ENCODE measurements around the gene RBM26.
"Not testable (repeated sequence)": the region's sequence is repeated elsewhere in the genome, so short reads cannot be mapped to it uniquely, and the experiment has no call there.

RBM26 gene

DNA sequence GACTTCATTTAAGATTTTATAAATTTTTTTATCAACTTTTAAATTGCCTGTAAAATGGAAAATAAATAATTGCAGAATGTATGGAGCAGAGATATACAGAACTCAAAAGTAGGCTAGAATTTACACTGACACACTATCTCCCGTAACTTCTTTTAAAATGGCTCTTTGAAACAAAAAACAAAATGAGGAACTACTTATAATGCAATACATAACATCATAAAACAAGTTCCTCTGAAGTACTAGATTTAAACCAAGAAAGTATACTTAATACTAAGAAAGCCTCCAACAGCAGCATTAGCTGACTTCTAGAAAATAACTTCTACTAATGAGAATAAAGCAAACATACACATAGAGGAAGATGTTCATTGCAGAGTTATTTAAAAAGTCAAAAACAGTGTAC is 17.0 kb downstream of the RBM26 start:
- in situ Hi-C loops (cut with MboI; ENCODE audit: low sequenced_read_pairs) = no loop called here

DNA sequence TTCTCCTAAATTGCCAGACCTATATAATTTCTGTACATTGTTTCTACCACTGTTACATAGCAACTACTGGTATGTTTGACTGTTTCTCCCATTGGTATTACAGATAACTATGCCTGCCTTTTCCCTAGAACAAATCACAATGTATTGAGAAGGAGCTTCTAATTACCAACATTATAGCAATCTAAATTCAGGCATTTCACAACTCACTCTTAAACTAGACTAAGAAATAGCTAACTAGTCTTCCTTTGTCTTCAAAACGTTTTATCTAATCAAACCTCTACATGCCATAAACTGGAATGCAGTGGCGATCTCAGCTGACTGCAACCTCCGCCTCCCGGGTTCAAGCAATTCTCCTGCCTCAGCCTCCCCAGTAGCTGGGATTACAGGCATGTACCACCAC is 18.2 kb downstream of the RBM26 start:
- in situ Hi-C loops (cut with MboI; ENCODE audit: low sequenced_read_pairs) = no loop called here

DNA sequence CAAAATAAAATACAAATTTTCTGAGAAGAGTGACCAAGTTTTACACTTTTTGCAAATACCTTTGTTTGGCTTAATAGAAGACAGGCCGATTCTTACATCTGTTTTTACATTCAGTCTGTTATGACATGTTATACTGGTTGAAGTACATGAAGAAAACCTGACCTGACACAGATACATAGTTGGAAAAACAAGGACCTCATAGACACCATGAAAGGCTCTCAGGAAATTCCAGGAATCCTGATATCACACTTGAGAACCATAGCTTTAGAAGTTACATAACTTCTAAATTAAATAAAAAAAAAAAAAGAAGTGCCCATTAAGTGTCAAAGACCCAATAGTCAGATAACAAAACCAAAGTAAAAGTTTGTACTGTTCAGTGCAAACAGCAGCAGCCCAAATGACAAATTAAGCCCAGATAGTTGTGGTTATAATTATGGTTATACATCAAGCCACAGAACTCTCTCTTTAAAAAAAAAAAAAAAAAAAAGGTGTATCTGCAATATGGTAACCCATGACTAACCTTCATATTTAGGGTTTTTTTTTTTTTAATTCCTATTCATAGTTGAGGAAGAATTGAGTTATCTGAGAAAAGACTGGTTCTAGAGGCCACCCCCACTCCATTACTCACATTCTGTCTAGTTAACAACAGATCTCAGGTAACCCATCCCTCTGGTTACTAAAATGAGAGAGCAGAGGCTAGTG is 19.8 kb downstream of the RBM26 start:
- in situ Hi-C loops (cut with MboI; ENCODE audit: low sequenced_read_pairs) = no loop called here

DNA sequence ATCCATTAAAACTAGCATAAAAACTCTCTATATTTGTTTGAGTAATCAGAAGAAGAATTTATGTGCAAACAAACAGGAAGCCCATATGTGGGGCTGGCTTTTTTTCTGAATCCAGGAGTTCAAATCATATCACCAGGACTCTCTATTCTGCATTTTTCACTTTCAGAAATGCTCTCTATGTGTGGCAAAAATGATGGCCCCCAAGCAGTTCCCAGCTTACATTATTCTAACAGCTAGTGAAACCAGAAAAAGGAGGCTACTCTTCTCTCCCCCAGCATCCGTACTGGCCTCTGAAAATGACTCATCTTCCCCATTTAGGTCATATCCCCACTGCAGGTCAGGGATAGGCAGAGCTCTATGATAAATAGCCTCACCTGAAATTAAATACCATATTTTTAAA is 20.4 kb downstream of the RBM26 start:
- in situ Hi-C loops (cut with MboI; ENCODE audit: low sequenced_read_pairs) = no loop called here

DNA sequence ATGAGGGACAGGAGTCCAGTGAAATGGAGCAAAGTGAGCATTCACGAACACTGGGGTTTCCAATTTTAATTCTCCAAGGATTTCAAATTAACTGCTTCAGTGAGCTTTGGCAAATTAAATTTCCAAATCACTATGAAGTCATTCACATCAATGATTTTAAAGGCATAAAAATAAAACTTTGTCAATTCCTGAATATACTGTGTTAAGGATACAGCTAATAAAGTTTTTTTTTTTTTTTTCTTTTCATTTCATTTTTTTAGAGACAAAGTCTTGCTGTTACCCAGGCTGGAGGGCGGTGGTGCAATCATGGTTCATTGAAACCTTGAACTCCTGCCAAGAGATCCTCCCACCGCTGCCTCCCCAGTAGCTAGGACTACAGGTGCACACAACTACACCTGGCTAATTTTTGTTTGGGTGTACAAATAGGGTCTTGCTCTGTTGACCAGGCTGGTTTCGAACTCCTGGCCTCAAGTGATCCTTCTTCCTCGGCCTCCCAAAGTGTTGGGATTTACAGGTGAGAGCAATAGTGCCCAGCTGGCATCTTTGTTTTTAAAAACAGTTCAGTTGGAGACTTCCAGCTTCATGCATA is 21.9 kb downstream of the RBM26 start:
- in situ Hi-C loops (cut with MboI; ENCODE audit: low sequenced_read_pairs) = no loop called here

DNA sequence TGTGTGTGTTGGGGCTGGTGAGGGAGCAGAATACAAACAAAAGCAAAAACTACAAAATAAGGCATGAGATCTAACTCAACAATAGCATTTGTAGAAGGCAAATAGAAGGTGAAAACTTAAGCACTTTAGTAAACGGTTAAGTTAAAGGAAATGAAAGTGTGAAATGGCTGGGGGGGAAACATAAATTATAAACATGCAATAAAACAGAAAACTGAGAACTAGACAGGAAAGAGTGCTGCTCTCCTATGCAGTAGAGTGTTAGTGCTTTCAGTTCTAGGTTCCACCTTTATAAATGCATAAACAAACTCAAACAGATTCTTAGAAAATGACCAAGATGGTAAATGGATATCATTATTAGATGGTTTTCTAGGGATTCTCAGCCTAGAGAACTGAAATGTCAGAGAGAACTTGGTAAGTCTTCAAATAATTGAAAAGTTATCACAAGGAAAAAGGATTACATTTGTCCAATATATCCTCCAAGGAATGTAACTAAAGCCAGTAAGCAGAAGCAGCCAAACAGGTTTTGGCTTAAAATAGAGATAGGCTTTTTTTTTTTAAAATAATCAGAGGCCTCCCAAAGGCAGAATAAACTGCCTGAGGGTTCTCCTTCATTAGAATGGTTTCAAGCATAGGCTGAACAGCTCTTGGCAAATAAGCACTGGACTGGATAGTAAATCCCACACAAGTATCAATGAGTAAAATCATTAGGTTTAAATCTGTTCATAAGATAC is 23.3 kb downstream of the RBM26 start:
- in situ Hi-C loops (cut with MboI; ENCODE audit: low sequenced_read_pairs) = no loop called here

DNA sequence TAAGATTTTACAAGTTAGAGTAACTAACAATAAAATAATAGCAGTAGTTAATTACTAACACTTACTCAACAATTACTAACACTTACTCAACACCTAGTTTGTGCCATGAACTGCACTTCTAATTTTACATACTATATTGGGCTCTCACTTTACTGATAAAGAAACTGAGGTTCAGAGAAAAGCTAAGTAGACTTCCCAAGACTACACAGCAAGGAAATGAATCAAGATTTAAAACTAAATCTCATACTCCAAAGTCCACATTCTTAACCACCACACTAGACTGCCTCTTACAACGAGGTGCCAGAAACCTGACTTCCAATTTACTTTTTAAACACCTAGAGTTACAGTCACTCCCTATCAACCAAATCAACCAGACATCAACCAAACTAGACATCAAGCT is 25.1 kb downstream of the RBM26 start:
- in situ Hi-C loops (cut with MboI; ENCODE audit: low sequenced_read_pairs) = no loop called here

DNA sequence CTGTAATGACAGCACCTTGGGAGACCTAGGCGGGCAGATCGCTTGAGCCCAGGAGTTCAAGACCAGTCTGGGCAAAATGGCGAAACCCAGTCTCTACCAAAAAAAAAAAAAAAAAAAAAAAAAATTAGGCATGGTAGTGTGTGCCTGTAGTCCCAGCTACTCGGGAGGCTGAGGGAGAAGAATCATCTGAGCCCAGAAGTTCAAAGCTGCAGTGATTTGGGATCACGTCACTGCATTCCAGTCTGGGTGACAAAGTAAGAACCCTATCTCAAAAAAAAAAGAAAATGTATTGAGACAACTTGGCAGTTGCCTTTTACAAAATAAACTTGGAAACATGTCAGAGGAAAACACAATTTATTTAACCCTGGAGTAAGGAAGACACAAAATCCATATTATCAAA is 26.8 kb downstream of the RBM26 start:
- in situ Hi-C loops (cut with MboI; ENCODE audit: low sequenced_read_pairs) = no loop called here

DNA sequence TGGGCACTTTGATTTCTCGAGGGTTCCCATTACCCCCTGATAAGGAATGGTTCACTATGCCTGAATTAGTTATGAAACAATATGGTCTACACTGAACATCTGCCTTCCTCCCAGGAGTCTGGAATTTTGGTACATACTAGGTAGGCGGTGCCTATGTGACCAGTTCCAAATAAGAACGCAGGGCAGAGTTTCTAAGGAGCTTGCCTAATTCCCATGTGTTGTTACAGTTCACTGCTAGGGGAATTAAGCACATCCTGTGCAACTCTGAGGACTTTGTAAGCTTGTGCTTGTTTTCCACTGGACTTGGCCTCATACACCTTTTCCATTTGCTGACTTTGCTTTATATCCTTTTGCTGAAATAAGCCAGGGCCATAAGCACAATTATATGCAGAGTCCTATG is 29.2 kb downstream of the RBM26 start:
- in situ Hi-C loops (cut with MboI; ENCODE audit: low sequenced_read_pairs) = no loop called here

DNA sequence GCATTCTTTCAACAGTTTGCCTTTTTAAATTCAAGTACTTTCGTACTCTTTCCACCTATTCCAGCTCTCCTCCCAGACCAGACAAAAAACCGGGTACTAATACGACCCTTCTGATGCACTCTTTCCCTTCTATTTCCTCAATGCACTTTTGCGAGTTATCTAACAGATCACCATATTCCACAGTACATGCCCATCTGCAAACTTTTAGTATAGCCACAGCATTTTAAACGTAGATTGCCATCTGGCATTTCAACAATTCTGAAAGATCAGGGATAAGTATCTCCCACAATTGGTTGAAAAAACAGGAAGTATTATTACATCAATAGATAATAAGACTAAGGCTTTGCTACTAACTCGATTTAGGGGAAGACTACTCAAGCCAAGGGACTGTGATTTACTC is 31.5 kb downstream of the RBM26 start:
- in situ Hi-C loops (cut with MboI; ENCODE audit: low sequenced_read_pairs) = no loop called here

DNA sequence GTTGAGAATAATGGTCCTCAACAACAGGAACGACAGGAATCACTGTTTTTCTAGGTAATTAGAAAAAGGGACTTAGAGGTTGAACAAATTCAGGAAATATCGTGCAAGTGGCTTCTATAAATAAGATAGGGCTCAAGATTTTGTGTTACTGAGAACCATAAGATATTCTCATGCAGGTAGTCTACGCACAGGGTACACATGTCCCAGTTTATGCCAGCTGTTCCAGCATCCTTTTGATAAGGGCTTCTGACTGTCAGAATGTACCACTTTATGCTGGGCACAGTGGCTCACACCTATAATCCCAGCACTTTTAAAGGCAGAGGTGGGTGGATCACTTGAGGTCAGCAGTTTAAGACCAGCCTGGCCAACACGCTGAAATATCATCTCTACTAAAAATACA is 32.1 kb downstream of the RBM26 start:
- in situ Hi-C loops (cut with MboI; ENCODE audit: low sequenced_read_pairs) = no loop called here

DNA sequence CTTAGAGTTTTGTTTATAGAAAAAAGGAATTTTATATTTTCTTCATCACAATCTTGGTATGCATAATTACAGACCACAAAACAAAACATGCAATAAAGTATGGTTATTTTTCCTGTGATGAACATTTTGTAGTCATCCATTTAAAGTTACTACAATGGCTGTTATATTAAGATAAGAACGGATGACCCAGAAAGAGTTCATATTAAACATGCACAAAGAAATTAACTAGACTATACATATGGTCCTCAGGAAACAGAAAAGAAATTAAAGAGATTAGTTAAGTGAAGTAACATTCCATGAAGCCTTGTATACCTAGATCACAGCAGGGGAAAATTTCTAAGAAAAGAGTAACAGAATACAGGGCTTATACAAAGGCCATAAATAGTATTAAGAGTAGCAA is 36.8 kb downstream of the RBM26 start:
- in situ Hi-C loops (cut with MboI; ENCODE audit: low sequenced_read_pairs) = no loop called here

DNA sequence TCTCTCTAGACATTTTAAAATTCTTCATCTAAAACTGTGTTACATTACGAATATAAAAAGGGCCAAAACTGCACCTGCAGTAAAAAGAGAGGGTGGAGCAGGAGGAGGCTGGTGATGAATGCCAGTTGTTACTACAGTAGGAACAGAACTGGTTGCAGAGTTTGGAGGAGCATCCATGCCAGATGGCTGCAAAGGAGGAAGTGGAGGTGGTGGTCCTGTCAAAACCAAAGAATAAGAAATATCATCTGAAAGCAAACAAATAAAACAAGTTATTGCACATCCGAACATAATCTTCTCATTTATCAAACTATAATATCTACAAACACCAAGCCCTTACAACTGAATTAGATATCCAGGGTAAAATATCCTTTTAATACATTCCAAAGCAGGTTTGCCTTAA is 40.1 kb downstream of the RBM26 start:
- in situ Hi-C loops (cut with MboI; ENCODE audit: low sequenced_read_pairs) = no loop called here

DNA sequence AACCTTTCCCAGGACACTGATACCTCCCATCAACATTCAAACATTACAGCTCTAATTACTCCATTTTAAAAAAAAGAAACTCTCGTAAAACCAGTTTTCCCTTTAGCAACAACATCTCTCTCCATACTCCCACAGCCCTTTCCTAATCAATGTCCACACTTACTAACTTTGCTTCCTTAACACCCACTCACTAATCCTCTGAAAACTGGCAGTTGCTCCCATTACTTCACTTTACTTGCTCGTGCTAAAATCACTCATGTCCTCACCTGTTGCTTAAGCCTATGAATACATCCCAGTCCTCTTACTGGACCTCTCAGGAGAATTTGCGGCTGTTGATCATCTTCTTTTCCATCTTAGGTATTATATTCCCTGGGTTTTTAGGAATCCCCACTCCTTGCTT is 44.8 kb downstream of the RBM26 start:
- in situ Hi-C loops (cut with MboI; ENCODE audit: low sequenced_read_pairs) = no loop called here

DNA sequence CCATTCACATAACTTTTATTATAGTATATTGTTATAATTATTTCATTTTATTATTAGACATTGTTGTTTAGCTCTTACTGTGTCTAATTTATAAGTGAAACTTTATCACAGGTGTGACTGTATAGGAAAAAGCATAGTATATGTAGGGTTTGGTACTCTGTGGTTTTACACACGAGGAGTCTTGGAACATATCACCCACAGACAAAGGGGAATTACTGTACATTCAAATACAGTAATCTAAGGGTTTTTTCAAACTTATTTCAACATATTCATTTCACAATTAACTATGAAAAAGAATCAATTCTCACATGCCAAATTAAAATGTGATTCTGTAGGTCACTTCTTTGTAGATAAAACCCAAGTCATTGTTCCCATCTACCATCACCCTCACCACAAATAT is 46.0 kb downstream of the RBM26 start:
- in situ Hi-C loops (cut with MboI; ENCODE audit: low sequenced_read_pairs) = no loop called here

DNA sequence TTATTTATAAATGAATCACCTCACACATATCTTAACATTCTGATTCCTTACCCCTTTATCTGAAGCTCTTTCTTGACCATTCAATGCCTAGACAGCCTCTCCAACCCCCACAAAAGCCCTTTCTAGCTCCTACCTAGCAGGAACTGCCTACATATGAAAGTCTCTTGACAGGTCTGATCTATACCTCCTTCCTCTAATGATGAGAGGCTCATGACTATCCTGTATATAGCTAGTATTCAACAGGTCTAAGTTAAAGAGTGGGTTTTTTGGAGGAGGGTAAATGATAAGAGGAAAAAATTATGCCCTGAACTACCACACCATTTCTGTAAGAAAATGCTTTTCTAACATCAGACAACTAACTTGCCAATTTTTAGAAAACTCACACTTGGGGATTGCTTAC is 47.0 kb downstream of the RBM26 start:
- in situ Hi-C loops (cut with MboI; ENCODE audit: low sequenced_read_pairs) = no loop called here

DNA sequence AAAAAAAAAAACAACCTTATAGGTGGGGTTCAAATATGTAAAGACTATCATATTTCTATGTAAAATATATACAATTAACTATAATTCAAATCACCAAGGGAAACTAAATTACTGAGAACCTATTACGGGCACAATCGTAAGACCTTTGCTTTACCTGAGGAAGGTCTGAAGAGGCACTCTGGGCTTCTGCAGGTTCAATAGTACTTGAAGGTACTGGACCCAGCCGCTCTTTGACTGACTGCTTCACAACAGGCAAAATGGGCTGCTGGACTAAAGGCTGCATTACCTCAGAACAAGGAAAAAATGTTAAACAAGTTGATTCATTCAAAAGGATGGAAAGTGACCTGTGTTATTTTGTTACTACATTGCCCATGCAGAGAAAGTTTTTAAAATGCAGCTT is 51.8 kb downstream of the RBM26 start:
- in situ Hi-C loops (cut with MboI; ENCODE audit: low sequenced_read_pairs) = no loop called here

DNA sequence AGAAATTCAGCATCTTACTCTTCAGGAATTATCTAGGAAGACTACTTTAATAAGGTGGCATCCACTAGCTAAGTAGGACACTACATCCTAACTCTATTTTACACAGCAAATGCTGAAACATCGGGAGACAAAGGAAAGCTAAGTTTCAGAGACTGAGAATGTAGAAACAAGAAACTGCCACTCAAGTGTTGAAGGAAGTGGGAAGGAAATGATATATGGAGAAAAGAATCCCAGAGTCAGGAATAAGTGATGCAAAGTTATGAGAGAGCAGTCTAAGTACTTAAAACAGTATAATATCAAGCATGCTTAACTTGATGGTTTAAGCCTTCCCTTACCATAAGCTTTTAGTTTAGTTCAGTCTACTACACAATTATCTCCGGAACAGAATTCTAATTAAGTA is 52.4 kb downstream of the RBM26 start:
- in situ Hi-C loops (cut with MboI; ENCODE audit: low sequenced_read_pairs) = no loop called here

DNA sequence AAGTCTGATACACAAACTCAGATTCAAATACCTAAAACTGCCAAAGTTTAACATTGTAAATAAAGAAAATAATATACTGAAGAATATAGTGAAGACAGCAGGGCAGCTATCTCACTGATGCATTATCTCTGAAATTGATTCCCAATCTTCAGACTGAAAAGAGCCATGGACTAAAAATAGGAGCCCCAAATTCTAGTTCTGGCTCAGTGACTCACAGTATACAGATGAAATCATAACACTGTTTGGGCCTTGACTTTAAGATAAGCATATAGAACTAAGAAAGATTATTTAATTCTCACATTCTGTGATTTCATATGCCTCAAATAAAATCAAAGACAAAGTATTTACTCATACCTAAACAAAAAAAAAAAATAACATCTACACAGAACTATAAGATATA is 53.9 kb downstream of the RBM26 start:
- in situ Hi-C loops (cut with MboI; ENCODE audit: low sequenced_read_pairs) = no loop called here

DNA sequence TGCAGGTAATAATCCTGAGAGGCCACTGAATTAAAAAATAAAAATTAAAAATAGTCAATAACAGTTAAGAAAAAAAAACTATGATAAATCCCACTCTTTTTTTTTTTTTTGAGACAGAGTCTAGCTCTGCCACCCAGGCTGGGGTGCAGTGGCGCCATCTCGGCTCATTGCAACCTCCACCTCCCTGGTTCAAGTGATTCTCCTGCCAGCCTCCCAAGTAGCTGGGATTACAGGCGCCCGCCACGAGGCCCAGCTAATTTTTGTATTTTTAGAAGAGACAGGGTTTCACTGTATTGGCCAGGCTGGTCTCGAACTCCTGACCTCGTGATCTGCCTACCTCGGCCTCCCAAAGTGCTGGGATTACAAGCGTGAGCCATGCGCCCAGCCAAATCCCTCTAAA is 56.4 kb downstream of the RBM26 start:
- in situ Hi-C loops (cut with MboI; ENCODE audit: low sequenced_read_pairs) = not testable (repeated sequence)

DNA sequence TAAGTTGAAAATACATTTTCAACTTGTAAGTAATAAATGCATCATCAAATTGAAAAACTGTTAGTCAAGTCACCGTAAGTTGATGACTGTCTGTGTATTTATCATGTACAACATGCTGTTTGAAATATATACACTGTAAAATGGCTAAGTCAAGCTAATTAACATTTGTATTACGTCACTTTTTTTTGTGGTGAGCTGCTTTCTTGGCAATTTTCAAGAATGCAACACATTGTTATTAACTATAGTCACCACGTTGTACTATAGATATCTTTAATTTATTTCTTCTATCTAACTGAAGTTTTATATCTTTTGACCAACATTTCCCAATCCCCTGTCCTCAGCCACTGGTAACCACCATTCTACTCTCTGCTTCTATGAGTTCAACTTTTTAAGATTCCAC is 57.0 kb downstream of the RBM26 start:
- in situ Hi-C loops (cut with MboI; ENCODE audit: low sequenced_read_pairs) = no loop called here

DNA sequence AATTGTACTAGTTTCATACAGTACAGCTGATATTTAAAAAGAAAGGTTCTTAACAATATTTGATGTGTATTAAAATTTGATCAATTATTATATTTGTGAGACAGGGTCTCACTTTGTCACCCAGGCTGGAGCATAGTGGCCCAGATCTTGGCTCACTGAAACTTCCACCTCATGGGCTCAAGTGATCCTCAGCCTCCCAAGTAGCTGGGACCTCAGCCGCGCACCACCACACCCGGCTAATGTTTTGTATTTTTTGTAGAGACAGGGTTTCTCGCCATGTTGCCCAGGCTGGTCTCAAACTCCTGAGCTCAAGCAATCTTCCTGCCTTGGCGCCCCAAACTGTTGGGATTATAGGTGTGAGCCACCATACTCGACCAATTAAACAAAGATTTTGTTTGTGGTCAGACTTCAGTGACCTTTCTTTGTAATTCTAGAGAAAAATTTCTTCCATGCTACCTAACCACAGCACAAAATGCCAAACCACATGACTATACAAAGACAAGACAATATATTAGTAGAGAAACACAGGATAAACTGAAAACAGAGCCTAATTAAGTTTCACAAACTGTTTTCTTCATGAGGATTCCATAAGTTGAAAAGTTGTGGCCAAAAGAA is 59.6 kb downstream of the RBM26 start:
- in situ Hi-C loops (cut with MboI; ENCODE audit: low sequenced_read_pairs) = no loop called here

Measured in hTERT RPE-1 (cell line).